Bone marrow (tissue), 2 donors: Measurements from ENCODE around the gene SOCS6.
"Not testable (repeated sequence)": the region's sequence is repeated elsewhere in the genome, so short reads cannot be mapped to it uniquely, and the experiment has no call there.

ENCODE experiments used
- DNase-seq, 2 donors: peaks; one replicate each; lab custom pipeline; 2025; lab: John Stamatoyannopoulos, UW

SOCS6 gene

DNA sequence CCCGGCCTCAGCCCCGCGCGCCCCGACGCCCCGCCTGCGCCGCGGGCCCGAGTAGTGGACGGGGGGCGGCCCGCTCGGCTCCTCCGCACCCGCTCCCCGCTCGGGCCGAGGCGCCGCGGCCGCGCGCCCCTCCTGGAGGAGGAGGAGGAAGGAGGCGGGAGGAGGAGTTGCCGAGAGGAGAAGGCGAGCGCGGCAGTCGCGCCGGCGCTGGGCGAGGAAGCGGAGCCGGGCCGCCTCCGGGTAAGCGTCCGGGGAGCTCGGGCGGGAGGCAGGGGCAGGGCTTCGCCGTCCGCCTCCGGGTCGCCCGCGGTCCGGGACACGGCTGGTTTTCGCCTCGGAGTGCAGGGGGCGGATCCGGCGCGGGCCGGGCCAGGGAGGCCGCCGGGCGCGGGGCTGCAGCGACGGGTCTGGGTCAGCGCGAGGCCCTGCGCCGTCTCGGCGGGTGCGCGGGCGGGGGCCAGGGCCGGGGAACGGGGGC lies at the start of gene SOCS6:
Gene SOCS6, plus strand, starts transcription at position 195 of the 478 bp plus-strand sequence. CDS start 35,624 bp downstream, outside the sequence.
- peak in 1 of 2 donors; percentile 29 for DNase-seq

DNA sequence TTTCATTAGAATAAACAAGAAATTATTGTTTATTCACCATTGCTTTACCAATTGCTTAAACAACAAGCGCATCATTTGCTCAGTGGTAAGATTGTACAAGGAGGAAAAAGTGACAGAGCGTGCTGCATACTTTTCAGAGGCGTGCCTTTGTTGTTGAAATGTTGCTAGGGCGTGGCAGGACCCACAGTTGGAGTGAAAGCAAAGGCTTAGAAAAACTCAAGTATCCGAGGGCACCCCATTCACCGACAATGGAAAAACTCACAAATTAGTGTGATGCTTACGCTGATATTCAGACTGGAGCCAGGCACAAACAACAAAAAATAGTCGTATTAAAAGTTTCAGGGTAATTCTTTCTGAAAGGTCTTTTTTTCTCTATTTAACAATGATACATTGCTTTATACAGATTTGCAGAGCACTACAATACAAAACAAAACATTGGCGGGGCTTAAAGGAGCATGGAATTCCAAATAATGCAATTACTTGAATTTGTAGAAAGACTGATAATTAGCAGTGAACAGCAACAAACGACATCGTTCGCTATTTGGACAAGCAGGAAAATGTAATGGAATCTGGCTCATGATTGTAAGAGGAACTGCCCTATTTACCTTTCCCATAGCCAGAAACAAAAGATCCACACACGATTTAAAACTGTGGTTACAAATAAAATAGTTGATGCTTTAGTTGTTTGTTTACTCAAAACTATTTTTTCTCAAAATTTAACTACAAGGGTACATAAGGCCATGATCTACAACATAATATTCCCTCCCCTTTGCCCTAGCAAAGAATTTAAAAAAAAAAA lies 45.5 kb upstream of the SOCS6 start:
- no peak for DNase-seq

DNA sequence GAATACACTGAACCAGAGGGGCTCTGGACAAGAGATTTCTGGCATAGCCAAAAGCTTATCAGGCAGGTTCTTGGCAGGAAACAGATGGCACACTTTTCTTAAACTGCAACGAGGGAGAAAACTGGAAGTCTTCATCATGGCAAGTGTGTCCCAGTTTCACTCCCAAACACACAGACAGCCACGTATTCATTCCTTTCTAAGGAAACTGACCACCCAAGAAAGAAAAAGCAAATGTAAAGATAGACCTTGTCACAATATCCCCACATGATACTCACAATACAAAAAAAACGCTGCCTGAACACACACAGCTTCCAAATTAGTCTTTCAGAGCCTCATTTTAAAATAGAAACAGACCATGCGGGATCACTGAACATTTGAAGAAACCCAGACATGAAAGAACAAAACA lies 42.8 kb upstream of the SOCS6 start:
- DNase-seq, result no peak

GRCh38 chr18:70249118-70249517 lies 39.7 kb upstream of the SOCS6 start:
- no peak for DNase-seq

GRCh38 chr18:70249861-70250260 lies 39.0 kb upstream of the SOCS6 start:
- DNase-seq, result not testable (repeated sequence)

- no peak for DNase-seq
These were observed 38.1 kb upstream of the SOCS6 start for GRCh38 chr18:70250781-70251180.

- DNase-seq, result no peak
These were observed 32.7 kb upstream of the SOCS6 start for GRCh38 chr18:70256184-70256583.

DNA sequence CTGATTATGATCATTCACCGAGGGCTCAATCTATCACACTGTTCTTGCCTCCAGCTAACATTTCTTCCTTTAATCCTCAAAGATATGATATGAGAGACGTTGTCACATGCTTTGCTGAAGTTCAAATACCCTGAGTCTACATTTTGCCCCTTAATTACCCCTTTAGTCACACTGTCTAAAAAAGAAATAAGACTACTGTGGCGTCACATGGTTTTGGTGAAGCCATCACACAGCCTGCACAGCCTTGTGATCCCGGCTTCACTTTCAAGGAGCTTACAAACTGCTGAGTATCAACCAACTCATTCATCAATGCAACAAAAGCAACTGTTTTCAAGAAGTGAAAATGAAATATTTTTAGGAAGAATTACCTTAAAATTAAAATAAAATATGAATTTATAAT lies 31.9 kb upstream of the SOCS6 start:
- DNase-seq, result no peak

DNA sequence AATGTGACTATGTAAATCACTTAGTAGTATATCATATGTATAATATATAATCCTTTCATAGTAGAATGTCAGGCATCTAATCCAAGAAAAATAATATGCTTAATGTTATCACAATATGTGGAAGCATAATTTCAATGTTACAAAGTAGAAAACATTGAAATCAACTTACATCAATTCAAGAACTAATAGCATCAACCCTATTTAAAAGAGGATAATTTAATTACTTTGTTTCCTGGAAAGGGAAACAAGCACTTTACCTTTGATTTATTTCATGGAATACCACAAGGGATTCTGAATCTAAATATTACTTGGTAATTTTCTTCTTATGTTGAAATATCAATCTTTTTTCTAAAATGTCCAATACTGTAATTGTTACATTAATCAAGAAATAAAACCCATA lies 30.6 kb upstream of the SOCS6 start:
- no peak for DNase-seq

- DNase-seq, result no peak
These were observed 28.2 kb upstream of the SOCS6 start for GRCh38 chr18:70260683-70261082.

GRCh38 chr18:70261141-70261788 lies 27.6 kb upstream of the SOCS6 start:
- DNase-seq, result no peak

DNA sequence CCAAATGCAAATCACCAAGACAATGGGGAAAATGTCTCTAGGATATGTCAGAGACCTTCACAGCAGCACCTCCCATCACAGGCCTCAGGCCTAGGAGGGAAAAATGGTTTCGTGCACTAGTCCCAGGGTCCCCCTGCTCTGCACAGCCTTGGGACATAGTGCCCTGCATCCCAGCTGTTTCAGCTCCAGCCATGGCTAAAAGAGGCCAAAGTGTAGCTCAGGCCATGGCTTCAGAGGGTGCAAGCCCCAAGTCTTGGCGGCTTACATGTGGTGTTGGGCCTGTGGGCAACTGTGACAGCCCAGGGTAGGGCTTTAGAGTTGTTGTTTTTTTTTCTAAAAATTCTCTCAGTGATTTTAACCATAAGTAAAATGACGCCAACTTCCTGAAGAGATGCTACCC lies 25.5 kb upstream of the SOCS6 start:
- no peak for DNase-seq

GRCh38 chr18:70271742-70272141 lies 17.1 kb upstream of the SOCS6 start:
- no peak for DNase-seq

- DNase-seq, result no peak
These were observed 15.8 kb upstream of the SOCS6 start for GRCh38 chr18:70273021-70273420.

GRCh38 chr18:70276416-70277191 lies 12.2 kb upstream of the SOCS6 start:
- DNase-seq, result no peak

DNA sequence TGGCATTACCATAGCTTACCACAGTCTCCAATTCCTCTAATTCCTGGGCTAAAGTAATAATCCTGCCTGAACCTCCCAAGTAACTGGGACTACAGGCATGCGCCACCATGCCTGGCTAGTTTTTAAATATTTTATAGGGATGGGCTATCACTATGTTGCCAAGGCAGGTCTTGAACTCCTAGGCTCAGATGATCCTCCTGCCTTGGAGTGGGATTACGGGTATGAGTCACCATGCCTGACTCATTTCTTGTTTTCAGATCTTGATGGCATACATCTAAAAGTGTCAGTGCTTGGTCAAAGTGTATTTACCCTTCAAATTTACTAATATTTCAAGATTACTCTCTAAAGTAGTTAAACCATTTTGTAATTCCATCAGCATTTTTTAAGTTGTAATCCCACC lies 9.4 kb upstream of the SOCS6 start:
- no peak for DNase-seq

GRCh38 chr18:70280007-70280925 lies 8.6 kb upstream of the SOCS6 start:
- no peak for DNase-seq

DNA sequence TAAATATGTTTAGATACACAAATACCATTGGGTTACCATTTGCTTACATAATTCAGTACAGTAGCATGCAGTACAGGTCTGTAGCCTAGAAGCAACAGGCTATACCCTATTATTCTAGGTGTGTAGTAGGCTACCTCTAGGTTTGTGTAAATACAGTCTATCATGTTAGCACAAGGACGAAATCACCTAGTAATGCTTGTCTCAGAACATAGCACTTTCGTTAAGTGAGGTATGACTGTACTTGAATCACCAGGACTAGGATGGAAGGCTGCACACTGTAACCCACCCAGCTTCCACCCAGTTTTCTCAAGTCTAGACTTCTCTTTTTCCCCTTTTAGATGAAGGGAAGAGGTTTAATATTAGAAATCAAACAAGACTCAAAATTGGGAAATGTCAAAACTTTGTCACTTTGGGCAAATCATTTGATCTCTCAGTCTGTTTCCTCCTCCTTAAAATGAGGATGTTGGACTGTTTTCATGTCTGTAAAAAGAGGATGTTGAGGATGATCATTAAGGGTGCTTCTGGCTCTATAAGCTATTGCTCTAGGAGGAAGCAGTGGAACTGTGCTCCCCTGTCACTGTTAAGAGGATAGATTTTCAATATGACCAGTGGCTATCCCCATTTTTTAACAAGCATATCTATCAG lies 3.7 kb upstream of the SOCS6 start:
- DNase-seq, result no peak

- DNase-seq, result no peak
These were observed 1.1 kb upstream of the SOCS6 start for GRCh38 chr18:70287731-70288130.

DNA sequence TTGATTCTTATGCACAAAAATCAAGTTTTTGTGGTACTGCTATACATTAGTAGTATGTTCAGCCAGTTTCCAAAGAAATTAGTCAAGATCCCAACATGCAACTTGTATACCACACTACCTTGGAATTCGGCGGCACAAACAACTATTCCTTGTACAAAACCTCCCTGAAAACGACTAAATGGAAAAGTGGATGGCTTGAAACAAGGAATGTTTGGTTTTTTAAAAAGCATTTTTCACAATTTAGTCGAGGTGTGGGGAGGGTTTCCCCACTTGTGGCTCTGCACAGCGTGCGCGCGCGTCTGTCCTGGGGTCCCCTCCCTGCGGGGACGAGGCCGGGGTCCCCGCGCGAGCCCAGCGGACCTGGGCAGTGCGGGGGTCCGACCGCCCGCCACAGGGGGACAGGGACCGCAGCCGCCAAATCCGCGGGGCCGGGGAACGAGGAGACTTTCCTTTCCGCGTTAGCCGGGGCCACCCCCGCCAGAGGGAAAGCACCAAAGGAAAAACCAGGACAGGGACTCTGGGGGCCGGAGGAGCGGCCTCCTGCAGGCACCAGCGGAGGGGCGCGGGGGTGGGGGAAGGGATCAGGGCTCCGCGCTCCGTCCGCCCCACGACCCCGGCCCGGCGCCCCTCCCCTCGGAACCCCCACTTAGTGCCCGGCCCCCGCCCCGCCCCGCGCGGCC lies 534 bp upstream of the SOCS6 start:
- DNase-seq, result no peak
